GM18907 (cell line): ENCODE data around the gene SIGLEC1.

ENCODE experiments used
- ATAC-seq: cut with Tn5 transposase; IDR thresholded peaks from one replicate; pipeline ENCODE4 v1.9.1; 2021; ENCODE audit warnings: mild to moderate bottlenecking, moderate library complexity; ENCODE audit not compliant: unreplicated experiment

The SIGLEC1 gene

DNA sequence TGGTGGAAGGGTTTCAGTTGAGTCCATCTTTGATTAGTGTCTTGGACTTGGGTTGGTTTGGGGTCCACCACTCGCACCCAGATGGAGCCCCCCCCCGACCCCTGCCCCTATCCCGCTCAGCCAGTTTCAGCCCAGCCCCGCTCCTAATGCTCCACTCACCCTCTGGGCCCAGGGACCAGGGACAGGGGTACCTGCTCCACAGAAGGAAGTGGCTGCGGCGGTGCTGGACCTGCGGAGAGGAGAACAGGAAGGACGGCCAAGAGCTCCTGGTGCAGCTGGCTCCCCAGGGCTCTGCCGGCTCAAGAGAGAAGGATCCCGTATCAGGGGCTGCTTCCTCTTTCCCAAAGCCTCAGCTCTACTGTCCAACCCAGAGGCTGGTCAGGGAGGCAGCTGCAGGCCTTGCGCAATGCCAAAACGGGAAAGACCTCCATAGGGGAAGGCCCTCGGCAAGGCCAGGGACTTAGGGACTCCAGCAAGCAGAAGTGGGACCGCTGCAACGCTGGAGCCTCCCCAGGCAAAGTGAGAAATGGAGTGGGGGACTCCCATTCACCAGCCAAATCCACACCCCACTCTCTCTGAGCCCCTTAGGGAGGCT lies at the start of gene SIGLEC1:
TSS of gene SIGLEC1 (minus strand) at position 322 of the 595 bp plus-strand sequence. CDS start 5,472 bp downstream, outside the sequence.
- ATAC-seq, result no peak

DNA sequence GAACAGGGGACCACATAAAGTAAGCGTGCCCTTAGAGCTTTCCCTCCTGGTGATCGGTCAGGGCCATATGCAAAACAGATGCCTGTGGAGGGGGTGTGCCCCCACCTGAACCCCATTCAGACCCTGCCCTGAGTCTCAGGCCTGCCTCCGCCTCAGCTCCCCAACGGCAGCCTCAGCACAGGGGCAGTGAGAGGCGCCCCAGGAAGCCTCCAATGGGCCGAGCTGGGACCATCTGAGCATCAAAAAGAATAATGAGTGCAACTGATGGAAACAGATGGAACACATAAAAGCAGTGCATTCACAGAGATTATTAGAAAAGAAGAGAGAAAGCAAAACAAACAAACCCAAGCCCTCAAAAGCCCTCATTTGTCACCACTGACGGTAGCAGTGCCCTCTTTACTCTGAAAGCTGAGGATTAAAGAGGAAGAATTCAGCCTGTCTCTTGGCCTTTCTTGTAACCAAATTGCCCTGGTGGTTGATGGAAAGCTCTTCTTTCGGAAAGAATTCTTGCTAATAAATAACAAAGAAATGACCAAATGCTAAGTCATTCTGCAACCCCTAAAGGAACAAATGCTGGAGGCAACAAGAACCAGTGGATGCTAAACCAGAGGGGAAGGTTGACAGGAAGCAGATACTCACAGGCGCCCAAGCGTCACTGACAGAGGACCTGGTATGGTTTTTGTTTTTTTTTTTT lies 48.4 kb upstream of the SIGLEC1 start:
- no peak for ATAC-seq

DNA sequence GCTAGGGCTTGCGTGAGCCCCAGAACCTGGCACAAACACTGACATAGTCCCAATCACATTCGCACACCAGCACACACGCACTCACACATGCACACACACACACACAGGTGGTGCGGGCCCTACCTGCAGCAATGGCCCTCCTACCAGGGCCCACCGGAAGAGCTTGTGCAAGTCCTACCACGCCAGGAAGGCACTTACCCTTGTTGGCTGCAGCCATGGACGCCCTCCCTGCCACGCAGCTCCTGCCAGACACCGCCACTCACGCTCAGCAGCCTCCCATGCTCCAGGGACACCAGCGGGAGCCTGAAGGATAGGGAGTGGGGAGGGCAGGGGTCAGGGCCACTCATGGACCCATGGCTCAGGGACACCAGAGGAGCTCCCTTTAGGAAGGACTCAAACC lies 47.5 kb upstream of the SIGLEC1 start:
- no peak for ATAC-seq

DNA sequence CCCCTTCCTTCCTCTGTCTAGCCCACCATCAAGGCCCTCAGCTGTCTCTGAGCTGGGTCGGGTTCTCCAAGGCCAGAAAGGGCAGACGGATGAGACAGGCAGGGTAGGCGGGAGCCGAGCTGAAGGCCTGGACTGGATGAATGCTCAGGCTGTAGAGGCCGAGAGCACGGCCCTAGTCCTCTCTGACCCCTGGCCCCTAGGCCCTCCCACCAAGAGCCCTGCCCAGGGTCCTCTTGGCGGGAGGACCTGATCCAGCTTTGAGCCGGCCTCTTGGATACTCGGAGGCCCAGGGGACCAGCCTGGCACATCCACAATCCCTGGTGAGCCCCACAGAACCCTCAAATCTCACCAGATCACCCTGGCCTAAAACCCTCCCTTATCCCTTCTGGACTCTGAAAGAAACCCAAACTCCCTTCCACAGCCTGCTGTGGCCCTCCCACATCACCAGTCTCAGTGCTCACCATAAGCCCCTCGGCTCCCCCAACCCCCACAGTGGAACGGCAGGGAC lies 47.0 kb upstream of the SIGLEC1 start:
- ATAC-seq, result no peak

DNA sequence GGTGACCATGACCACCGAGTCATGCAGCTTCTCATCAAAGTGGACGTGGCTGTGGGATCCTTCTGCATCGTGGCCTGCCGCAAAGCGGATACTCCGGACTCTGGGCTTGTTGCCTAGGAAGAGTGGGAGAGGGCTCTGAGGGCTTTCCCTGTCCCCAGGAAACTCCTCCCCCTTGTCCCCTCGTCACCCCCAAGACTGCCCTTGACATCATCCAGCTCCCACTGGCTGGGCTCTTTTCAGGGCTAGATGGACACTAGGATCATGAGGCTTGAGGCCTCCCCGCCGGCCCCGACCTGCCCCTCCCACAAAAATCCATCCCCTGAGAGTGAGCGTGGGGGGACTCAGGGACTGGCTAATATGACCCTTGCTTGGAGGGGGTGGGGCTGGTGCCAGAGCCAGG lies 46.2 kb upstream of the SIGLEC1 start:
- ATAC-seq, result no peak

DNA sequence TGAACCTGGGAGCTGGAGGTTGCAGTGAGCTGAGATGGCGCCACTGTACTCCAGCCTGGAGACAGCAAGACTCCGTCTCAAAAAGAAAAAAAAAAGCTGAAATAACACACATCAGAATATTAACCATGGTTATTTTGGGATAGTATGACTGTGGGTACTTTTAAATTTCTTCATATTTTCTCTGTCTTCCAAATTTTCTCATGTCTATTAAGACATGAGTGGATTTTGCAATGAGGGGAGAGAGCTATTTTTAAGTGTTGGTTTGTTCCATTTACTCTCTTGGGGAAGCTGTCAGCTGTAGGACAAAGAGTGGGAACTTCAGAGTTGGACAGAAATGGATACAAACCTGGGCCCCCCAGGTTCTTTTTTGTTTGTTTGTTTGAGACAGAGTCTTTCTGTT lies 44.9 kb upstream of the SIGLEC1 start:
- no peak for ATAC-seq

DNA sequence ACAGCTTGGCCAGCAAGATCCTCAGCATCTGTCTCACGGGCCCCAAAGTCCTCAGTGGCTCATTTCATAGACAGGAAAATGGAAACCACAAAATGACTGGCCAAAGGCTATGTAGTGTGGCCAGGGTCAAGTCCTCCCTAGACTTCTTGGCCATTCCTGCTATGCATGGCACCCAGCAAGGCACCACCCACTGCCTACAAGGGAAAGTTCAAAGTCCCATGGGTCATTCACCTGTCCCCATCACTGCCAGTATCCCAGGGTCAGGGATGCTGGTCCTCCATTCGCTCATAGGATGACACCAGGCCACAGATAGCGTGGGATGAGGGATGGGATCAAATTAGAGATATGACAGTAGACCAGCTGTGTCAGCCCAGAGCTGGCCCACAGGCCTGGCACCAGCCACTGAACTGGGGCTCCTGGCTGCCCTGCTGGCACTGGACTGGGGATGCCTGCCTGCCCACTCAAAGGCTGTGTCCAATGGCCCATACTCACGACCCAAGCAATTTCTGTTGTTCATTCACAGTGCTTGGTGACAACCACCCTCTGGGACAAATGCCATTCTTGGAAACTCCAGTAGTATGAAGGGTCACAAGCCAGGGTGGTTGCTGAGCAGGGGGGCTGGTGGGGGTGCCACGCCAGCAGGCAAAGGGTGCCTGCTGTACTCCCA lies 43.5 kb upstream of the SIGLEC1 start:
- no peak for ATAC-seq

DNA sequence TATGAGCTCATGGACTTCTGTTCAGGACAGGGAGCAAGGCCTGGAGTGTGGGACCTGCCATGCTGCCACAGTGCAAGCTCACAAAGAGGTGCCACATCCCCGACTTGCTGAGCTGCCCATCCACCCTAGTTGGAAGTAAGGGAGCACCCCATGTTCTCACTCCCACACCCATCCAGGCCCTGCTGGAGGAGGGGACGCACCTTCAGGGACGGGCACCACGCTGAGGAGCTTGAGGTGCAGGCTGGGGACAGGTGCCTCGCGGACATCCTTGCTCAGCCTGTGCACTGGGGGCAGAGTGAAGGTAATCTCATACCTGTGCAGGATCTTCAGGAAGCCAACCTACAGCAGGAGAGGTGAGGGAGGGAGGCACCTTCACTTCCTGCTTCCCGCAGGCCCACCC lies 42.9 kb upstream of the SIGLEC1 start:
- no peak for ATAC-seq

DNA sequence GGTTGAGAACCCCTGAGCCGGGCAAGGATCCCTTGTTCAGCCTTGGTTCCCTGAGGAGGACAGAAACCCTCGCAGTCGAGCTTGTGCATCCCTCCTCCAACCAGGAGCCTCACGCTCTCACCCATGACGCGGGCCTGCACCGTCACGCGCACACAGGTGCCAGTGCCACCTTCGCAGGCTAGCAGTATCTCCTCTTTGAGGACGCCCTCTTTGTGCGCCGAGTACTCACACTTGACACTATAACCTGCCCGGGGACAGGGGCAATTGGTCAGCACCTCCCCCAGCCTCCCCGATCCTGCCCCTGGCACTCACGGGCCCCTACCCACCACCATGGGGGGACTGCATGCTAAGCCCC lies 41.9 kb upstream of the SIGLEC1 start:
- no peak for ATAC-seq

DNA sequence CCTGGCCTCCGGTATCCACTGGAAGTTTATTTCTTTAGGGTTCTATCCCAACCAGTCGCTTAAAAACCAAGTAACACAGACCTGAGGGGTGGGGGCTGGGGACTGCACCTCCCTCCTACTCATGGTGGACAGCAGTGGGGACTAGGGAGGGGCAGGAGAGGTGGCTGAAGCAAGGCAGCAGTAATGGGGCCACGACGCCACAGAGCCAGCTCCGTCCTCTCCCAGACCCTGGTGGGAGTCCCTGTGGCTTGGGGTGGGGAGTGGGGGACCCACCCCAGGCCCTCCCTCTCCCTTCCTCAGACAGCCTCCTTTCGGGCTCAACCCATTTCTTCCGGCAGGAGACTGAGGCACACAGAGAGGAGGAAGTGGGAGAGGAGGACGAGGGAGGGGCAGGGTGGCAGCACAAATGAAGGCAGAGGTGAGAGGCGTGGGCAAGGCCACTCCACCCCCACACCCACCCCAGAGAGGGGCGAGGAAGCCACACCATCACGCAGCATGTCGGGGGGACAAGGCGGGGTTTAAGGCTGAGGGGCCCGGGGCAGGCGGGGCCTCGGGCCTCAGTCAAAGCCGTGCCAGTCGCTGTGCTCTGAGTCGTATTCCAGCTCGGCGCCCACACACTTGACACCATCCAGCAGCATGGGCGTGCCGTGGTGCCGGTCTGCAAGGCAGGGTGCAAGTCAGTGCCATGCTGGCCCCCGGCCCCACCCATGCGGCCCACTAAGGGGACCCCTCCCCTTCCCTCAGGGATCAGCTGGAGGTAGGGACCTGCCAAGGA lies 41.3 kb upstream of the SIGLEC1 start:
- no peak for ATAC-seq

DNA sequence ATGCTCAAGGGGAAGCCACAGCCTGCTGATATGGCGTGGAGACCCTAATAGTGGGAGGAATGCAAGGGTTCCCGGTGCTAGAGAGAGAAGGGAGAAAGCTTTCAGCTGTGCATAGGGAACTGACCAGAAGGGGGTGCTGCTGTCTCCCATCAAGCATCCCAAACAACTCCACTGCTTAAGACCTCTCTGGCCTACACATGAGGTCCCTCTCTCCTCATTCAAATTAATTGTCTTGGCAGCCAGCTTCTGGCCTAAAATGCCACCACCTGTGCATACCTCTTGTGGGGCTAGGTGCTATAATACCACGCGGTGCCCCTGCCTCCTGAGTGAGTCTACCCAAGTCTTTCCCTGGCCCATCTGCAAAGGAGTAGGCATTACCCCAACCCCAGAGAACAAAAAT lies 40.7 kb upstream of the SIGLEC1 start:
- ATAC-seq, result no peak

DNA sequence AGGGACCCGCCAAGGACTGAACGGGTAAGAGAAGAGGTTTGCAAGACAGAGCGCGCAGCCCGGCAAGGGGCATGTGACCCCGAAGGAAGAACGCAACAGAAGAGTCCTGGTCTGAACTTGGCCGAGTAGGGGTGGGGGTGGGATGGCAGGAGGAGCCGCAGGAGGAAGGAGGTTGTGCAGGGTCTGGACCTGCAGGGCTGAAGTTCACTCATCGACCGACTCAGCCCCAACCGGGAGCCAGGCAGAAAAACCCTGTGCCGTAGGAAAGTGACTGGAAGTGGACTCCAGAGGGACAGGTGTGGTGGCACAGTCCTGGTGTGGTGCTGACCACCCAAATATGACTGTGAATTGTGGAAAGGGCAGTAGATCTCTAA lies 40.0 kb upstream of the SIGLEC1 start:
- no peak for ATAC-seq

DNA sequence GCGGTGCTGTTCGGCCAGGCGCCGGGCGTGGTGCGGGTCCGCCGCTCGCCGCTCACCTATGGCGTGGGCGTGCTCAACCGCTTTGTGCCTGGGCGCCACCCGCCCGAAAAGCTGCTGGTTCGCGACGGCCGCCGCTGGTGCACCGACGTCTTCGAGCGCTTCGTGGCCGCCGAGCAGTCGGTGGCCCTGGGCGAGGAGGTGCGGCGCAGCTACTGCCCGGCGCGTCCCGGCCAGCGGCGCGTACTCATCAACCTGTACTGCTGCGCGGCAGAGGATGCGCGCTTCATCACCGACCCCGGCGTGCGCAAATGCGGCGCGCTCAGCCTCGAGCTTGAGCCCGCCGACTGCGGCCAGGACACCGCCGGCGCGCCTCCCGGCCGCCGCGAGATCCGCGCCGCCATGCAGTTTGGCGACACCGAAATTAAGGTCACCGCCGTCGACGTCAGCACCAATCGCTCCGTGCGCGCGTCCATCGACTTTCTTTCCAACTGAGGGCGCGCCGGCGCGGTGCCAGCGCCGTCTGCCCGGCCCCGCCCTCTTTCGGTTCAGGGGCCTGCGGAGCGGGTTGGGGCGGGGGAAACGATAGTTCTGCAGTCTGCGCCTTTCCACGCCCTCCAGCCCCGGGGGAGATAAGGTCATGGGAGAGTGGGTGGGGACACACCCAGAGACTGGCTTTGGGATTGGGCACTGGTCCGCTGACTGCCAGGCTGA lies 39.4 kb upstream of the SIGLEC1 start:
- ATAC-seq, result no peak

DNA sequence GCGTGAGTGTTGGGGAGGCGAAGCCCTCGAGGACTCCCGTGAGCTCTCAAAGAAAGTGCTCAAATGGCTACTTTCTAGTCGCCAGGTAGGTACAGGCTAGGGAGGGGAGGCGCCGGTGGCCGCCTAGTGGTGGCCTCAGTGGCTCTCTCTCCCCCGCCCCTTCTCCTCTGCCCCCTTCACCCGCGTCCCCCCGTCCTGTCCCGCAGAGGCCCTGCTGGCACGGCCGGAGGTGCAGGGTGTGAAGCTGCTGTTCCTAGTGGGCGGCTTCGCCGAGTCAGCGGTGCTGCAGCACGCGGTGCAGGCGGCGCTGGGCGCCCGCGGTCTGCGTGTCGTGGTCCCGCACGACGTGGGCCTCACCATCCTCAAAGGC lies 38.9 kb upstream of the SIGLEC1 start:
- no peak for ATAC-seq

DNA sequence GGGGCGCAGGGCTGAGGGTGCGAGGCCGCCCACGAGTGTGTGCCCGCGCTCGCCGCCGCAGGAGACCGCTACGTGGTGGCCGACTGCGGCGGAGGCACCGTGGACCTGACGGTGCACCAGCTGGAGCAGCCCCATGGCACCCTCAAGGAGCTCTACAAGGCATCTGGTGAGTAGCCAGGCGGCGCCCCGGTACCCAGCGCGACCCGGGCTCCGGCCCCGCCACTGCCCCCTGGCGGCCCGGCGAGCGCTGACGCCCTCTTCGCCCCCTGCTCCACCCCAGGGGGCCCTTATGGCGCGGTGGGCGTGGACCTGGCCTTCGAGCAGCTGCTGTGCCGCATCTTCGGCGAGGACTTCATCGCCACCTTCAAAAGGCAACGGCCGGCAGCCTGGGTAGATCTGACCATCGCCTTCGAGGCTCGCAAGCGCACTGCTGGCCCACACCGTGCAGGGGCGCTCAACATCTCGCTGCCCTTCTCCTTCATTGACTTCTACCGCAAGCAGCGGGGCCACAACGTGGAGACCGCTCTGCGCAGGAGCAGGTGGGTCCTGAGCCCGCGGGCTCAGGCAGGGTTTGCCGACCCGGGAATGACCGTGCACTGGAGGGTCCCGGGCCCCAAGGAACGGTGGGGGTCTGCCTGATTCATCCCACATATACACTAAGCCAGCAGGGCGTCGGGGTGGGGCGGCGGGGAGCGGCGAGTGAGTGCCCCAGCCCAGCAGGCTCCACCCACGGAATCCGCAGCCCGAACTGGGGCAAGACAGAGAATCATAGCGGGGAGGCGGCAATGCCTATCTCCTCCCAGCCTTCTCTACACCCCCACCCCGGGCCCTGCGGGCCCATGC lies 37.5 kb upstream of the SIGLEC1 start:
- no peak for ATAC-seq

DNA sequence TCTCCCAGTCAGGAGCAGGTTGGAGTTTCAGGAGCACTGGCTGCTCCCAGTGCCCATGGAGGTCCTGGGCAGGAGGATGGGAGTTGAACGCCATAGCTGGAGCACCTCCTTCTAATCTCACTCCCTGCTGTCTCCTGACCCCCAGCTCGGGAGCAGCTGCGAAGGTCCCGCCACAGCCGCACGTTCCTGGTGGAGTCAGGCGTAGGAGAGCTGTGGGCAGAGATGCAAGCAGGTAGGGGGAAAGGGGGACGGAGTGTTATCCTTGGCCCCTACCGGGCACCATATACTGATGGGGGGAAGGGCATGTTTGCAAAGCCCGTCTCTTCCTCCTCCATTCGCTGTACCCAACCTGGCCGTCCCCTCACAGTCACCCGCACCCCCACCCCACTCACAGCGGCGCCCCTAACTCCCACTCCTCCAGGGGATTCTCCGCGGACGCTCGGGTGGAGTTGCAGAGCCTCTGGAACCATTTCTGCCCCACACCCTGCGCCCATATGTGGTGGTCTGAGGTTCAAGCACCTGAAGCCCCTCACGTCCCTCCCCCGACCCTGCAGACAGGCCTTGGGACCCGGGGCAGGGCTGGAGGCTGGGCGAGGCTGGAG lies 36.8 kb upstream of the SIGLEC1 start:
- no peak for ATAC-seq

DNA sequence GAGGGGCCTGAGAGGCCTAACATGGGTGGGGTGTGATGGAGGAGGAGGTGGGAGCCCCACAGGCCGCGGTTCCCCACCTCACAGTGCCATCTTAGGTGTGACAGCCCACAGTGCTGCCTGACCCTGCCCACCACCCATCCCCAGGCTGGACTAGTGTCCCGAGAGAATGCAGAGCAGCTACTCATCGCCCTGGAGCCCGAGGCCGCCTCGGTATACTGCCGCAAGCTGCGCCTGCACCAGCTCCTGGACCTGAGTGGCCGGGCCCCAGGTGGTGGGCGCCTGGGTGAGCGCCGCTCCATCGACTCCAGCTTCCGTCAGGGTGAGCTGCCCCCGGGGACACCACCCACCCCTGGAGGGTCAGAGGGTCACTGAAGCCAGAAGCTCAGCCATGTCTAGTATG lies 35.7 kb upstream of the SIGLEC1 start:
- no peak for ATAC-seq

DNA sequence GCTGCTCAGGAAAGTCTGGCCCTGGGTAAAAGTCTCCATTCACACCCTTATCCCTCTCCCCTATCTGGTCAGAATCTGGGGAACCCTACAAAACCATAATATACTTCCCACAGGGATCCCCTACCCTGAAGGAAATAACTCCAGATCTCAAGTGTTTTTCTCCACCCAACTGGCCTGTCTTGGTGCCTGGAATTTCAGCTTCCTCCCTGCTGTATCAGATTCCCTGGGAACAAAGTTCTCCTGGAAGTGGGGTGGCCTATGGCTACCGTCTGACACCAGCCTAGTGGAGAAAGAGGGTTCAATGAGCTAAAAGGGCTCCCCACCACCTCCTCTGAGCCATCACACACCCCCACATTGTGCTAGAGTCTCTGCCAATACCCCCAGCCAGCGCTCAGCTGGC lies 35.1 kb upstream of the SIGLEC1 start:
- no peak for ATAC-seq

DNA sequence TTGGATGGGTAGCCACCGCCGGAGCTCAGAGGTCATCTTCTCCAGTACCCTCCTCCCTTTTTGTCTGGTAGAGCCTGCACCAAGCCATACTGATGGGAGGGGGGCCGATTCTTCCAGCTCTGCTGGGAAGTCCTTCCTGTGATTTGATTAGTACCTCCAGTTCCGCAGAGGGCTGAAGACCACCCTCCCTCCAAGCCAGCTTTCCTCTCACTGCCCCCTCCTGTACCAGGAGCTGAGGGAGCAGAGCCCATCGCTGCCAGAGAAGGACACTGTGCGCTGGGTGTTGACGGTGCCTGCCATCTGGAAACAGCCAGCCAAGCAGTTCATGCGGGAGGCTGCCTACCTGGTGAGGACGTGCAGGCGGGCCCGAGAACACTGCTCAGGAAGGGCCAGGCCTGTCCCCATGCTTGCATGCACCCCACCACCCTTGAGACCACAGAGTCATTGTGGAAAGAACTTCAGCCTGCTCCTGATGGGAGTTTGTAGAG lies 33.3 kb upstream of the SIGLEC1 start:
- no peak for ATAC-seq
